K562 (cell line): ENCODE results near the gene RHO. TPM values are rescaled to one million over a fixed set of nuclear protein-coding genes. Genes with fewer than 3 reads are reported as not detected.

Source experiments
- ATAC-seq: fragments of 200-7000 bp; cut with Tn5 transposase; 3 replicates; pipeline ENCODE4 v1.9.1; 2020; ENCODE audit warnings: moderate library complexity
- BruUV-seq: library from RNA; stranded (reverse); fragments of 400-500 nt; replicated peaks from 2 replicates; lab custom pipeline; 2021; lab: Mats Ljungman, UMichigan
- CTCF ChIA-PET: fragments of 300-600 bp; formaldehyde crosslinking; extraction: SDS; loops from one replicate; lab custom pipeline; 2021; ENCODE audit warnings: low intra/inter-chr PET ratio; lab: Yijun Ruan, JAX
- POLR2A ChIA-PET: fragments of 300-600, 350-650 bp; sonication (Branson Sonifier 250); formaldehyde crosslinking; extraction: SDS; loops from one replicate; lab custom pipeline; 2021; ENCODE audit warnings: antibody characterized with exemption, inconsistent platforms; lab: Yijun Ruan, JAX
- DNase-seq, 4 experiments: peaks; one replicate each; pipeline versions ENCODE4 v3.0.0 to v3.0.0-alpha.2; 2011 to 2018; ENCODE audit warnings: low spot score in 3 of 4, mixed read lengths in 3 of 4; ENCODE audit errors: extremely low read depth in 1 of 4
- FAIRE-seq: peaks from 2 replicates; lab custom pipeline; 2011; peaks lifted over from hg19 to GRCh38; lab: Jason Lieb, UNC
- H2AFZ ChIP-seq: 2 replicates; pipeline ENCODE4 v1.6.0; 2011; ENCODE audit warnings: low read depth, low read length, control low read depth, inconsistent platforms
- H3K27ac ChIP-seq: fragments of 200-600 bp; 3 replicates; pipeline ENCODE4 v1.8.0; 2011; ENCODE audit warnings: low read depth, mild to moderate bottlenecking, control low read depth, inconsistent platforms, low read length, moderate library complexity, mixed read lengths; ENCODE audit errors: extremely low read depth
- H3K27me3 ChIP-seq, 2 experiments: fragments of 300-600 bp in 1 of 2; 2 replicates in 1 of 2; 3 replicates in 1 of 2; pipeline versions ENCODE4 v1.6.0 to v1.8.0; 2011; ENCODE audit warnings: inconsistent platforms in 2 of 2, low read length in 2 of 2, mild to moderate bottlenecking in 1 of 2, mixed read lengths in 1 of 2, moderate library complexity in 1 of 2; ENCODE audit not compliant: control insufficient read depth in 2 of 2, insufficient read depth in 2 of 2
- H3K36me3 ChIP-seq: fragments of 300-600 bp; 3 replicates; pipeline ENCODE4 v1.8.0; 2011; ENCODE audit warnings: mild to moderate bottlenecking, low read length, inconsistent platforms; ENCODE audit not compliant: control insufficient read depth, insufficient read depth
- H3K4me1 ChIP-seq, 2 experiments: fragments of 200-600 bp in 1 of 2; replicated peaks in 1 of 2; 2 replicates in 1 of 2; 3 replicates in 1 of 2; pipeline versions ENCODE4 v1.5.1 to v1.8.0; 2011; ENCODE audit warnings: inconsistent platforms in 2 of 2, low read length in 2 of 2, mild to moderate bottlenecking in 1 of 2, mixed read lengths in 1 of 2, moderate library complexity in 1 of 2; ENCODE audit not compliant: control insufficient read depth in 2 of 2, insufficient read depth in 2 of 2
- H3K4me2 ChIP-seq: 2 replicates; pipeline ENCODE4 v1.6.1; 2011; ENCODE audit warnings: low read length, control low read depth, inconsistent platforms, mixed read lengths; ENCODE audit not compliant: insufficient read depth
- H3K4me3 ChIP-seq: fragments of 200-600 bp; sonication (generic), shearing (Covaris generic); 2 replicates; pipeline ENCODE4 v1.5.1; 2016; ENCODE audit warnings: control low read depth, inconsistent platforms
- H3K79me2 ChIP-seq: fragments of 200-600 bp; 3 replicates; pipeline ENCODE4 v1.8.0; 2011; ENCODE audit warnings: low read length, inconsistent platforms; ENCODE audit not compliant: control insufficient read depth, insufficient read depth
- H3K9ac ChIP-seq, 2 experiments: 2 replicates each; pipeline versions ENCODE4 v1.6.0 to v1.6.1; 2011; ENCODE audit warnings: low read depth in 2 of 2, low read length in 2 of 2, control low read depth in 1 of 2, inconsistent platforms in 1 of 2, mild to moderate bottlenecking in 1 of 2, mixed read lengths in 1 of 2; ENCODE audit not compliant: insufficient read depth in 1 of 2
- H3K9me1 ChIP-seq: one replicate; pipeline ENCODE4 v1.6.0; 2011; ENCODE audit warnings: inconsistent platforms, mild to moderate bottlenecking, low read length, moderate library complexity; ENCODE audit not compliant: control insufficient read depth, insufficient read depth
- H3K9me3 ChIP-seq: replicated peaks from 2 replicates; pipeline ENCODE4 v1.5.1; 2011; ENCODE audit warnings: low read depth, low read length, inconsistent platforms; ENCODE audit not compliant: control insufficient read depth, insufficient read depth
- H4K20me1 ChIP-seq: replicated peaks from 2 replicates; pipeline ENCODE4 v1.6.1; 2011; ENCODE audit warnings: low read length, inconsistent platforms, mixed read lengths; ENCODE audit not compliant: control insufficient read depth, insufficient read depth
- CEBPZ ChIP-seq: fragments of 150-350 bp; IDR thresholded peaks from 2 replicates; pipeline ENCODE4 v1.6.1; 2014; ENCODE audit warnings: low read depth, mild to moderate bottlenecking, low read length, borderline replicate concordance
- ESRRB ChIP-seq: fragments of 250-450 bp; sonication (Bioruptor Pico); IDR thresholded peaks from 2 replicates; pipeline ENCODE4 v1.5.0; 2020; ENCODE audit warnings: mild to moderate bottlenecking, moderate library complexity, borderline replicate concordance
- TEAD2 ChIP-seq: fragments of 450-650 bp; IDR thresholded peaks from 2 replicates; pipeline ENCODE4 v1.6.1; 2016; ENCODE audit warnings: missing genetic modification characterization, control low read depth, missing compliant biosample characterization
- WGBS: fragments of 100-300 bp; shearing (Covaris generic); methylation state at CpG from one replicate; pipeline ENCODE4 v1.1.6; 2016; ENCODE audit warnings: low coverage, mixed read lengths; ENCODE audit not compliant: insufficient coverage; ENCODE audit errors: missing lambda C conversion rate; 5-methylcytosine and 5-hydroxymethylcytosine counted together
- in situ Hi-C: fragments of 300-500 bp; cut with MboI; formaldehyde crosslinking; loops from 4 replicates; pipeline ENCODE4 v1.15.0; 2018; ENCODE audit warnings: inconsistent platforms, mixed read lengths
- intact Hi-C: fragments of 100-400 bp; cut with micrococcal nuclease; formaldehyde crosslinking; loops from 2 replicates; pipeline ENCODE4 v1.14.2; 2022
- polyA plus RNA-seq, 8 experiments: library from polyadenylated mRNA; depleted of rRNA in 4 of 8; stranded (reverse) in 5 of 8; unstranded in 3 of 8; fragments of >200 nt; fragmentation: Nextera tagmentation in 2 of 8; fragmentation: Illumina TruSeq in 1 of 8; extraction: Ambion mirVana in 2 of 8; extraction: Trizol in 1 of 8; gene quantifications; 2 replicates each; pipeline versions ENCODE4 v1.2.1 to v1.2.3, GENCODE V29; 2011 to 2014; ENCODE audit warnings: inconsistent platforms in 1 of 8, missing spikeins in 1 of 8
- total RNA-seq, 7 experiments: library from RNA; depleted of rRNA in 6 of 7; stranded (reverse); fragments of >200 nt in 6 of 7; fragmentation: Illumina TruSeq in 2 of 7; extraction: Trizol in 2 of 7; gene quantifications; 2 replicates each; pipeline versions ENCODE4 v1.2.1 to v1.2.3, GENCODE V29; 2011 to 2021; ENCODE audit warnings: low replicate concordance in 1 of 7
- TF ChIP-seq, protein P1 (sequence below), 2 experiments: fragments of 450-650 bp in 1 of 2; sonication (generic) in 1 of 2; formaldehyde crosslinking in 1 of 2; IDR thresholded peaks; 2 replicates each; pipeline versions ENCODE4 v1.7.1 to v1.9.0; 2016 to 2022; ENCODE audit warnings: inconsistent platforms in 1 of 2, mild to moderate bottlenecking in 1 of 2, missing genetic modification reagents in 1 of 2

RHO gene
- total and polyA plus RNA-seq, 9 of the 15 experiments (the other 6 are each of a cell fraction or from before 2014, with no cell fraction given), result not detected

- ATAC-seq, result no peak
- H3K9me3 ChIP-seq, result no peaks in the 10 kb centered on the region
- no peak overlapping the region for H3K4me2 ChIP-seq
- H3K27me3 ChIP-seq, result no peaks in the 10 kb centered on the region
- TF ChIP-seq, protein P1, sequence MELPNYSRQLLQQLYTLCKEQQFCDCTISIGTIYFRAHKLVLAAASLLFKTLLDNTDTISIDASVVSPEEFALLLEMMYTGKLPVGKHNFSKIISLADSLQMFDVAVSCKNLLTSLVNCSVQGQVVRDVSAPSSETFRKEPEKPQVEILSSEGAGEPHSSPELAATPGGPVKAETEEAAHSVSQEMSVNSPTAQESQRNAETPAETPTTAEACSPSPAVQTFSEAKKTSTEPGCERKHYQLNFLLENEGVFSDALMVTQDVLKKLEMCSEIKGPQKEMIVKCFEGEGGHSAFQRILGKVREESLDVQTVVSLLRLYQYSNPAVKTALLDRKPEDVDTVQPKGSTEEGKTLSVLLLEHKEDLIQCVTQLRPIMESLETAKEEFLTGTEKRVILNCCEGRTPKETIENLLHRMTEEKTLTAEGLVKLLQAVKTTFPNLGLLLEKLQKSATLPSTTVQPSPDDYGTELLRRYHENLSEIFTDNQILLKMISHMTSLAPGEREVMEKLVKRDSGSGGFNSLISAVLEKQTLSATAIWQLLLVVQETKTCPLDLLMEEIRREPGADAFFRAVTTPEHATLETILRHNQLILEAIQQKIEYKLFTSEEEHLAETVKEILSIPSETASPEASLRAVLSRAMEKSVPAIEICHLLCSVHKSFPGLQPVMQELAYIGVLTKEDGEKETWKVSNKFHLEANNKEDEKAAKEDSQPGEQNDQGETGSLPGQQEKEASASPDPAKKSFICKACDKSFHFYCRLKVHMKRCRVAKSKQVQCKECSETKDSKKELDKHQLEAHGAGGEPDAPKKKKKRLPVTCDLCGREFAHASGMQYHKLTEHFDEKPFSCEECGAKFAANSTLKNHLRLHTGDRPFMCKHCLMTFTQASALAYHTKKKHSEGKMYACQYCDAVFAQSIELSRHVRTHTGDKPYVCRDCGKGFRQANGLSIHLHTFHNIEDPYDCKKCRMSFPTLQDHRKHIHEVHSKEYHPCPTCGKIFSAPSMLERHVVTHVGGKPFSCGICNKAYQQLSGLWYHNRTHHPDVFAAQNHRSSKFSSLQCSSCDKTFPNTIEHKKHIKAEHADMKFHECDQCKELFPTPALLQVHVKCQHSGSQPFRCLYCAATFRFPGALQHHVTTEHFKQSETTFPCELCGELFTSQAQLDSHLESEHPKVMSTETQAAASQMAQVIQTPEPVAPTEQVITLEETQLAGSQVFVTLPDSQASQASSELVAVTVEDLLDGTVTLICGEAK (IDR thresholded peaks at IDR 0.05), result no peak
- TF ChIP-seq, protein P1 (CRISPR knock-in tag; IDR thresholded peaks at IDR 0.05), result no peak
- TF ChIP-seq CEBPZ, result no peak
- no peak for TF ChIP-seq ESRRB (CRISPR knock-in tag)
- TF ChIP-seq TEAD2 (tag), result no peak
- no peak overlapping the region for H2AFZ ChIP-seq
- ChIA-PET POLR2A (interaction anchor here (0.6 to 0.7 kb wide), 2 partner anchors 11 to 127 kb away, joined by 3 read pairs; no protein-coding TSS in a partner anchor), CTCF (no interaction called here)
- no TSS peak for BruUV-seq
- FAIRE-seq, result no peak
- in situ Hi-C loops, result no loop called here
- H3K36me3 ChIP-seq, result peaks cover 8% of the 10 kb centered on the region; the same call in 1 of the 3 replicates
- no peaks in the 10 kb centered on the region for H4K20me1 ChIP-seq
- no peak for DNase-seq
- no peak overlapping the region for H3K27ac ChIP-seq
- intact Hi-C loops, result no loop called here
- WGBS, result 28% methylated on average over 3 of the region's 18 CpGs
- no peak overlapping the region; a peak in 1 of 4 replicates for H3K9ac ChIP-seq
- H3K4me3 ChIP-seq, result no peak overlapping the region
- no peaks in the 10 kb centered on the region for H3K79me2 ChIP-seq
- H3K9me1 ChIP-seq, result no peaks in the 10 kb centered on the region
- peaks cover 0 to 24% of the 10 kb centered on the region in 2 experiments; a peak in 2 of 5 replicates for H3K4me1 ChIP-seq
These were observed 44.2 kb downstream of the RHO start for GRCh38 chr3:129572603-129573002.
